Measurements from ENCODE around the gene FUT8. TPM values are rescaled to one million over a fixed set of nuclear protein-coding genes. Genes with fewer than 3 reads are reported as not detected.

Gene FUT8
- total RNA-seq, 1 donor from 2014 or later, result 18.1 TPM

DNA sequence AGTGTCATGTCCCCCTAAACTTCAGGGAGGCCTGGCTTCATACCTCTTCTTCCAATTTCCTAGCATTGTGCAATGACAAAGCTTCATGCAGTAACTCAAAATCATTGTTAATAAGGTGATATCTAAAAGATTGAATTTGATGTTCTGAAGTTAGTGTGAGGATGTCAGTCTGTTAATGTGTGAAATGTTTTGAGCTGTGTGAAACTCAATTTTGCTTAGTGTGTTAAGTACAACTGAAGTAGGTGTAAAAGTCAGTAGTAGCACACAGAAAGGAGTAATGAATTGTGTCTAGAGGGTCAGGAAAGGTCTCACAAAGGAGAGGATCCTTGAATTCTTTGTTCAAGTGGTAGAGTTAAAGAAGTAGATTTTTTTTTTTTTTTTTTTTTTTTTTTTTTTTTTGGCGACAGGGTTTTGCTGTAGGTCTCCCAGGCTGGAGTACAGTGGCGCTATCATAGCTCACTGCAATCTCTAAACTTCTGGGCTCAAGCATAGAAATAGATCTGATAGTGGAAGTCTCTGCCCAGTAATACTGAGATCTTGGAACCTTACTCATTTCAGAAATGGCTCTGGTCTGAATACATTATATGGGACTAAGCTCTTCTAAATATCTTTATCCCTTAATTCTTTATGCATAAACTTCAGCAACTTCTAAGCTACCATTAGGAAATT is 63.9 kb downstream of the FUT8 start:
- no peak for DNase-seq (ENCODE audit: low spot score)
- Mint-ChIP-seq H3K27me3 (ENCODE audit: low read depth) (no peaks in the 10 kb centered on the region), H3K4me3 (ENCODE audit: unreplicated experiment) (no peak overlapping the region), H3K27ac (ENCODE audit: unreplicated experiment) (no peak overlapping the region), H3K36me3 (ENCODE audit: low read depth) (no peaks in the 10 kb centered on the region), H3K4me1 (ENCODE audit: low read depth) (peaks cover 7% of the 10 kb centered on the region), H3K9me3 (ENCODE audit: low read depth) (no peaks in the 10 kb centered on the region)
- TF ChIP-seq CTCF (IDR thresholded peaks at IDR 0.05), result no peak

GRCh38 chr14:65476942-65477318 is 64.4 kb downstream of the FUT8 start:
- no peak for TF ChIP-seq CTCF (IDR thresholded peaks at IDR 0.05)
- Mint-ChIP-seq H3K27ac (ENCODE audit: unreplicated experiment) (no peak overlapping the region), H3K4me1 (ENCODE audit: low read depth) (peaks cover 7% of the 10 kb centered on the region), H3K36me3 (ENCODE audit: low read depth) (no peaks in the 10 kb centered on the region), H3K27me3 (ENCODE audit: low read depth) (no peaks in the 10 kb centered on the region), H3K4me3 (ENCODE audit: unreplicated experiment) (no peak overlapping the region), H3K9me3 (ENCODE audit: low read depth) (no peaks in the 10 kb centered on the region)
- DNase-seq (ENCODE audit: low spot score), result no peak

DNA sequence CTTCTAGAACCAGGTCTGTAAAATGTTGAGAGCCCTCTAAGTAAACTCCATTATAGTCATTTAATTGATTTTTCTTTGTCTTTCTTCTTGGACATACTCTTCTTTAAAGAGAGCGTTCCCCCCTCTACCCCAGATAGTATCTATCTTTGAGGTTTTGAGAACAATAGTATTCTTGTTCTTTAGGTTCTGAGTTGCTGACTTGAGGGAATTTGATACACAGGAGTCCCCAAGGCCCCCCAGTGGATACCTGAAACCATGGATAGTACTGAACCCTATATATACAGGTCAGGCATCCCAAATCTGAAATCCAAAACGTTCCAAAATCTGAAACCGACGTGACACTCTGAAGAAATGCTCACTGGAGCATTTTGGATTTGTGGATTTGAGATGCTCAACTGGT is 65.5 kb downstream of the FUT8 start:
- peaks cover 7% of the 10 kb centered on the region for H3K4me1 Mint-ChIP-seq (ENCODE audit: low read depth)
- no peaks in the 10 kb centered on the region for H3K27me3 Mint-ChIP-seq (ENCODE audit: low read depth)

DNA sequence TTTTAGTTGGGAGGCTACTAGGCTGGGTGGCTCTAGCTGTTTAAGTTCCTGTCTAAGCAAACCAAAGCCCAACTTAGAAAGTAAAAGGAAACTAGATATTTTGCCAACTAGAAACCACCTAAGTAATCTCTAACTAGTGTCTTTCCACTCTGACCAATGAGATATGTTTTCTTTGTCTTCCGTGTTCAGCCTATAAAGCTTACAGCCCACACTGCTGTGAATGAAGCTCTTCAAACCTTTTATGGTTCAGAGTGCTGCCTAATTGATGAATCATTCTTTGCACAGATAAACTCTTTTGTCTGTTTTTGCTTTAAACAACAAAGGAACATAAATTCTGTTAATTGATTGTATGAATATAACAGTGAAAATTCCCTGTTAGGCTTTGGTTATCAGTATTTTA is 66.1 kb downstream of the FUT8 start:
- H3K36me3 Mint-ChIP-seq (ENCODE audit: low read depth), result no peaks in the 10 kb centered on the region
- no peak for TF ChIP-seq CTCF (IDR thresholded peaks at IDR 0.05)
- no peaks in the 10 kb centered on the region for H3K27me3 Mint-ChIP-seq (ENCODE audit: low read depth)
- peaks cover 7% of the 10 kb centered on the region for H3K4me1 Mint-ChIP-seq (ENCODE audit: low read depth)
- H3K4me3 Mint-ChIP-seq (ENCODE audit: unreplicated experiment), result no peak overlapping the region
- H3K9me3 Mint-ChIP-seq (ENCODE audit: low read depth), result no peaks in the 10 kb centered on the region
- no peak for DNase-seq (ENCODE audit: low spot score)
- H3K27ac Mint-ChIP-seq (ENCODE audit: unreplicated experiment), result no peak overlapping the region

More for the DNA sequence above, 65.5 kb downstream of the FUT8 start:
- H3K36me3 Mint-ChIP-seq (ENCODE audit: low read depth), result no peaks in the 10 kb centered on the region
- no peak for DNase-seq (ENCODE audit: low spot score)
- no peaks in the 10 kb centered on the region for H3K9me3 Mint-ChIP-seq (ENCODE audit: low read depth)
- no peak overlapping the region for H3K4me3 Mint-ChIP-seq (ENCODE audit: unreplicated experiment)
- H3K27ac Mint-ChIP-seq (ENCODE audit: unreplicated experiment), result no peak overlapping the region
- TF ChIP-seq CTCF (IDR thresholded peaks at IDR 0.05), result no peak

GRCh38 chr14:65479386-65479785 is 66.9 kb downstream of the FUT8 start:
- Mint-ChIP-seq H3K4me1 (ENCODE audit: low read depth) (peaks cover 7% of the 10 kb centered on the region), H3K27me3 (ENCODE audit: low read depth) (no peaks in the 10 kb centered on the region), H3K9me3 (ENCODE audit: low read depth) (no peaks in the 10 kb centered on the region), H3K27ac (ENCODE audit: unreplicated experiment) (no peak overlapping the region), H3K4me3 (ENCODE audit: unreplicated experiment) (no peak overlapping the region), H3K36me3 (ENCODE audit: low read depth) (no peaks in the 10 kb centered on the region)
- TF ChIP-seq CTCF (IDR thresholded peaks at IDR 0.05), result no peak
- no peak for DNase-seq (ENCODE audit: low spot score)

Data from chondrocyte (in vitro differentiated cells).